Activated B cell treated with CpG ODN at 0.5 μM for 24 hours (primary cell): ENCODE data around the gene USP7. TPM values are rescaled to one million over a fixed set of nuclear protein-coding genes. Genes with fewer than 3 reads are reported as not detected.

Source experiments
- ATAC-seq: fragments of 200-7000 bp; cut with Tn5 transposase; one replicate; pipeline ENCODE4 v1.10.0; 2021; ENCODE audit warnings: low read depth, mild to moderate bottlenecking, moderate library complexity
- CTCF ChIA-PET: fragments of 350-600 bp; sonication (Branson Sonifier 250); formaldehyde crosslinking; loops from one replicate; lab custom pipeline; 2021; ENCODE audit warnings: antibody characterized with exemption; lab: Charles Lee
- POLR2A ChIA-PET: fragments of 350-600 bp; sonication (Branson Sonifier 250); formaldehyde crosslinking; loops from one replicate; lab custom pipeline; 2021; ENCODE audit warnings: antibody characterized with exemption; lab: Charles Lee
- DNase-seq: peaks from one replicate; pipeline ENCODE4 v3.0.0; 2022
- H3K27ac Mint-ChIP-seq: one replicate; pipeline ENCODE4 v1.8.0; 2020; ENCODE audit warnings: mixed read lengths
- H3K27me3 Mint-ChIP-seq: one replicate; pipeline ENCODE4 v1.8.0; 2021; ENCODE audit warnings: mixed read lengths
- H3K36me3 Mint-ChIP-seq: one replicate; pipeline ENCODE4 v1.8.0; 2021; ENCODE audit warnings: low read depth, mixed read lengths
- H3K4me1 Mint-ChIP-seq: one replicate; pipeline ENCODE4 v1.8.0; 2021; ENCODE audit warnings: mixed read lengths
- H3K4me3 Mint-ChIP-seq: one replicate; pipeline ENCODE4 v1.8.0; 2020; ENCODE audit warnings: mild to moderate bottlenecking, mixed read lengths
- H3K9me3 Mint-ChIP-seq: one replicate; pipeline ENCODE4 v1.8.0; 2020; ENCODE audit warnings: mixed read lengths
- CTCF ChIP-seq: fragments of 200-600 bp; IDR thresholded peaks from one replicate; pipeline ENCODE4 v1.8.0; 2022; ENCODE audit warnings: antibody characterized with exemption, mild to moderate bottlenecking
- intact Hi-C: fragments of 100-400 bp; cut with micrococcal nuclease; formaldehyde crosslinking; loops from one replicate; pipeline ENCODE4 v1.15.1; 2024
- total RNA-seq: library from RNA; stranded (reverse); gene quantifications from 2 replicates; pipeline ENCODE4 v1.2.3, GENCODE V29; 2022

Gene USP7
- total RNA-seq, 1 donor from 2014 or later = 193 TPM

GRCh38 chr16:8866118-8866883, 97.4 kb downstream of the USP7 start:
- DNase-seq (no peak), ATAC-seq (no peak)
- Mint-ChIP-seq H3K4me3 (peak overlapping the region; percentile 60), H3K36me3 (peaks cover 4% of the 10 kb centered on the region), H3K4me1 (peaks cover 63% of the 10 kb centered on the region), H3K9me3 (no peaks in the 10 kb centered on the region), H3K27ac (peak overlapping the region; percentile 46), H3K27me3 (no peaks in the 10 kb centered on the region)
- ChIA-PET CTCF (interaction anchor here (0.7 to 1.8 kb wide), 2 partner anchors 12 to 14 kb away, joined by 4 read pairs; no protein-coding TSS in a partner anchor), POLR2A (interaction anchor here (0.7 kb wide), 1 partner anchor 392 kb away, joined by 3 read pairs; no protein-coding TSS in a partner anchor)
- no peak for TF ChIP-seq CTCF
- intact Hi-C loops = no loop called here

GRCh38 chr16:8865145-8865882, 98.4 kb downstream of the USP7 start:
- POLR2A ChIA-PET = interaction anchor here (0.9 to 1.2 kb wide), 2 partner anchors 15 to 26 kb away, joined by 4 to 5 read pairs; no protein-coding TSS in a partner anchor
- Mint-ChIP-seq H3K36me3 (peaks cover 6% of the 10 kb centered on the region), H3K4me3 (no peak overlapping the region), H3K9me3 (no peaks in the 10 kb centered on the region), H3K4me1 (peaks cover 59% of the 10 kb centered on the region), H3K27me3 (no peaks in the 10 kb centered on the region), H3K27ac (no peak overlapping the region)
- ATAC-seq (no peak), DNase-seq (no peak)
- CTCF ChIA-PET = interaction anchor here (1.4 to 1.8 kb wide), 2 partner anchors 15 to 143 kb away, joined by 3 to 4 read pairs; no protein-coding TSS in a partner anchor
- intact Hi-C loops = no loop called here
- no peak for TF ChIP-seq CTCF

- ATAC-seq = no peak
- H3K36me3 Mint-ChIP-seq = peaks cover 10% of the 10 kb centered on the region
- TF ChIP-seq CTCF = no peak
- intact Hi-C loops = no loop called here
- ChIA-PET POLR2A (interaction anchor here (0.9 to 1.2 kb wide), 3 partner anchors 16 to 100 kb away, joined by 3 to 5 read pairs (median 4); partner anchors contain the start of gene USP7), CTCF (interaction anchor here (1.4 to 1.8 kb wide), 2 partner anchors 16 to 144 kb away, joined by 3 to 4 read pairs; no protein-coding TSS in a partner anchor)
- peaks cover 55% of the 10 kb centered on the region for H3K4me1 Mint-ChIP-seq
- no peak overlapping the region for H3K4me3 Mint-ChIP-seq
- DNase-seq = no peak
- no peaks in the 10 kb centered on the region for H3K9me3 Mint-ChIP-seq
- H3K27me3 Mint-ChIP-seq = no peaks in the 10 kb centered on the region
- peak overlapping the region; percentile 61 for H3K27ac Mint-ChIP-seq
Measured at GRCh38 chr16:8864480-8865110, 99.1 kb downstream of the USP7 start.

GRCh38 chr16:8863594-8864424, 99.9 kb downstream of the USP7 start:
- POLR2A ChIA-PET = interaction anchor here (0.6 to 1.0 kb wide), 3 partner anchors 9 to 162 kb away, joined by 3 to 12 read pairs (median 7); partner anchors contain the start of gene USP7
- CTCF ChIA-PET = interaction anchor here (1.4 kb wide), 1 partner anchor 145 kb away, joined by 3 read pairs; no protein-coding TSS in a partner anchor
- no peak for DNase-seq
- peak overlapping the region; percentile 61 for H3K27ac Mint-ChIP-seq
- H3K27me3 Mint-ChIP-seq = no peaks in the 10 kb centered on the region
- no peak for ATAC-seq
- H3K36me3 Mint-ChIP-seq = peaks cover 18% of the 10 kb centered on the region
- peaks cover 50% of the 10 kb centered on the region for H3K4me1 Mint-ChIP-seq
- no peak overlapping the region for H3K4me3 Mint-ChIP-seq
- intact Hi-C loops = no loop called here
- TF ChIP-seq CTCF = no peak
- no peaks in the 10 kb centered on the region for H3K9me3 Mint-ChIP-seq
